ENCODE data around the gene PPP2R3B.

DNA sequence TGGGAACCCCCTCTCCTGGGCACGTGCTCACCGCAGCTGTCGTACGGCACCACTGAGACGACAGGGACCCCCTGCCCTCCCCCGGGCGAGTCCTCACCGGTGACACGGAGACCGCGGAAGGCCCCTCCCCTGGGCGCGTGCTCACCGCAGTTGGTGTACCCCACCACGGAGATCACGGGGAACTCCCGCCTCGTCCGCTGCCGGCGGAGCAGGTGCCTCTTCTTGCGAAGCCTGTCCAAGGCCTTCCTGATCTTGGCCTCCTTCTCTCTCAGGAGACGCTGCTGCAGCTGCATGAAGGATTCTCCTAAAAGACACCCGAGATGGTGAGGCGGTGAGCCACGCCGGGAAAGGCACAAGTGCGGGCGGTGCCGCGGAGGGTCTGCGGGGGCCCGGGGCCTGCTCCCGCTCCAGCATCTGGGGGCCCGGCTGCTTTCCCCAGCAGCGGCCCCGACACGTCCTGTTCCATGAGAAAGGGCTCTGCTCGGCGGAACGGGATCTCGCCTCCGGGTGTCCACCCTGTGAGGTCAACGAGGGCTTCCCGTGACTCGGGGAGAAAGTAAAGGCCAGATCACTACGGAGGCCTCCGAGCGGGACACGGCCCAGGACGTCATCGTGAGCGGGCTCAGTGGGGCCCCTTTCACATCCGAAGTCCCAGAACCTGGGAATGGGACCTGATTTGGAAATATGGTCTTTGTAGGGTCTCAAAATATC, 73.9 kb downstream of the PPP2R3B start:
- no peak for TF ChIP-seq POLR2A (IDR thresholded peaks at IDR 0.05; ENCODE audit: extremely low read depth, insufficient read length)
- TF ChIP-seq, protein P1, sequence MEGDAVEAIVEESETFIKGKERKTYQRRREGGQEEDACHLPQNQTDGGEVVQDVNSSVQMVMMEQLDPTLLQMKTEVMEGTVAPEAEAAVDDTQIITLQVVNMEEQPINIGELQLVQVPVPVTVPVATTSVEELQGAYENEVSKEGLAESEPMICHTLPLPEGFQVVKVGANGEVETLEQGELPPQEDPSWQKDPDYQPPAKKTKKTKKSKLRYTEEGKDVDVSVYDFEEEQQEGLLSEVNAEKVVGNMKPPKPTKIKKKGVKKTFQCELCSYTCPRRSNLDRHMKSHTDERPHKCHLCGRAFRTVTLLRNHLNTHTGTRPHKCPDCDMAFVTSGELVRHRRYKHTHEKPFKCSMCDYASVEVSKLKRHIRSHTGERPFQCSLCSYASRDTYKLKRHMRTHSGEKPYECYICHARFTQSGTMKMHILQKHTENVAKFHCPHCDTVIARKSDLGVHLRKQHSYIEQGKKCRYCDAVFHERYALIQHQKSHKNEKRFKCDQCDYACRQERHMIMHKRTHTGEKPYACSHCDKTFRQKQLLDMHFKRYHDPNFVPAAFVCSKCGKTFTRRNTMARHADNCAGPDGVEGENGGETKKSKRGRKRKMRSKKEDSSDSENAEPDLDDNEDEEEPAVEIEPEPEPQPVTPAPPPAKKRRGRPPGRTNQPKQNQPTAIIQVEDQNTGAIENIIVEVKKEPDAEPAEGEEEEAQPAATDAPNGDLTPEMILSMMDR (IDR thresholded peaks at IDR 0.05; ENCODE audit: low read depth, low read length): no peak
- TF ChIP-seq, protein P2, sequence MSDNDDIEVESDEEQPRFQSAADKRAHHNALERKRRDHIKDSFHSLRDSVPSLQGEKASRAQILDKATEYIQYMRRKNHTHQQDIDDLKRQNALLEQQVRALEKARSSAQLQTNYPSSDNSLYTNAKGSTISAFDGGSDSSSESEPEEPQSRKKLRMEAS (IDR thresholded peaks at IDR 0.05; ENCODE audit: low read depth, low read length): no peak

Measured in NB4 (cell line).